HFFc6 (cell line): ENCODE measurements around the gene SARDH. TPM values are rescaled to one million over a fixed set of nuclear protein-coding genes. Genes with fewer than 3 reads are reported as not detected.

Experiments used
- DNase-seq: peaks from one replicate; pipeline ENCODE4 v3.0.0-alpha.2; 2018
- H3K27ac Mint-ChIP-seq: 2 replicates; pipeline ENCODE4 v1.8.0; 2020; ENCODE audit warnings: mild to moderate bottlenecking, mixed read lengths
- H3K27me3 Mint-ChIP-seq: 2 replicates; pipeline ENCODE4 v1.8.0; 2021; ENCODE audit warnings: mild to moderate bottlenecking, moderate library complexity, mixed read lengths; ENCODE audit not compliant: insufficient read depth
- H3K36me3 Mint-ChIP-seq: 2 replicates; pipeline ENCODE4 v1.8.0; 2021; ENCODE audit warnings: low read depth, mixed read lengths
- H3K4me1 Mint-ChIP-seq: 2 replicates; pipeline ENCODE4 v1.8.0; 2020; ENCODE audit warnings: low read depth, mixed read lengths
- H3K4me3 Mint-ChIP-seq: 2 replicates; pipeline ENCODE4 v1.8.0; 2020; ENCODE audit warnings: mild to moderate bottlenecking, moderate library complexity, mixed read lengths
- H3K9me3 Mint-ChIP-seq: 2 replicates; pipeline ENCODE4 v1.8.0; 2020; ENCODE audit warnings: mild to moderate bottlenecking, mixed read lengths
- CTCF ChIP-seq: fragments of 200-600 bp; sonication (generic); IDR thresholded peaks from 2 replicates; pipeline ENCODE4 v1.5.0; 2021; ENCODE audit warnings: antibody characterized with exemption, mild to moderate bottlenecking
- total RNA-seq, 6 experiments: library from RNA; stranded (reverse); fragmentation: NEBNext Ultra II Directional; extraction: Animal tissue kit (Norgen Biotek cat#: 25700); gene quantifications; 2 replicates in 1 of 6; 3 replicates in 5 of 6; pipeline ENCODE4 v1.2.3, GENCODE V29; 2021

The SARDH gene
- total RNA-seq, 6 experiments from 2014 or later, result 0.24 to 5.1 (median 4.1) TPM

GRCh38 chr9:133713150-133713959 is 24.8 kb downstream of the SARDH start:
- Mint-ChIP-seq H3K9me3 (no peaks in the 10 kb centered on the region), H3K4me3 (no peak overlapping the region), H3K36me3 (no peaks in the 10 kb centered on the region), H3K27ac (peak overlapping the region; percentile 95; the same call in 1 of the 2 replicates), H3K4me1 (peaks cover 23% of the 10 kb centered on the region), H3K27me3 (peaks cover 11% of the 10 kb centered on the region)
- TF ChIP-seq CTCF, result no peak
- DNase-seq, result no peak

GRCh38 chr9:133712221-133713100 is 25.7 kb downstream of the SARDH start:
- no peaks in the 10 kb centered on the region for H3K9me3 Mint-ChIP-seq
- peak overlapping the region; percentile 74; the same call in 1 of the 2 replicates for H3K27ac Mint-ChIP-seq
- H3K4me3 Mint-ChIP-seq, result no peak overlapping the region
- TF ChIP-seq CTCF, result no peak
- peaks cover 26% of the 10 kb centered on the region for H3K4me1 Mint-ChIP-seq
- DNase-seq, result no peak
- no peaks in the 10 kb centered on the region for H3K36me3 Mint-ChIP-seq
- H3K27me3 Mint-ChIP-seq, result peaks cover 11% of the 10 kb centered on the region

- peak overlapping the region; percentile 89; the same call in 1 of the 2 replicates for H3K27ac Mint-ChIP-seq
- peaks cover 11% of the 10 kb centered on the region for H3K27me3 Mint-ChIP-seq
- no peak for TF ChIP-seq CTCF
- DNase-seq, result peak; percentile 7
- no peaks in the 10 kb centered on the region for H3K36me3 Mint-ChIP-seq
- H3K9me3 Mint-ChIP-seq, result no peaks in the 10 kb centered on the region
- H3K4me1 Mint-ChIP-seq, result peaks cover 34% of the 10 kb centered on the region
- H3K4me3 Mint-ChIP-seq, result peak overlapping the region; percentile 37; the same call in 1 of the 2 replicates
These were observed 26.5 kb downstream of the SARDH start for GRCh38 chr9:133711428-133712220.

GRCh38 chr9:133710661-133711427 is 27.3 kb downstream of the SARDH start:
- H3K9me3 Mint-ChIP-seq, result no peaks in the 10 kb centered on the region
- H3K27me3 Mint-ChIP-seq, result peaks cover 15% of the 10 kb centered on the region
- no peak overlapping the region for H3K4me3 Mint-ChIP-seq
- TF ChIP-seq CTCF, result no peak
- H3K36me3 Mint-ChIP-seq, result no peaks in the 10 kb centered on the region
- peaks cover 31% of the 10 kb centered on the region for H3K4me1 Mint-ChIP-seq
- peak overlapping the region; percentile 89; the same call in 1 of the 2 replicates for H3K27ac Mint-ChIP-seq
- DNase-seq, result no peak
